ENCODE results near the gene B3GNT3. TPM values are rescaled to one million over a fixed set of nuclear protein-coding genes. Genes with fewer than 3 reads are reported as not detected.

The B3GNT3 gene
- total and polyA plus RNA-seq, 2 of the 8 experiments (the other 6 are each of a cell fraction or from before 2014, with no cell fraction given), result 1.5 TPM

GRCh38 chr19:17834350-17835181 is 39.6 kb downstream of the B3GNT3 start:
- no peak overlapping the region for H3K9ac ChIP-seq (replicated peaks in 1 of 4; ENCODE audit: extremely low read depth in 1 of 4, low read depth in 3 of 4, low read length in 3 of 4)
- no peak overlapping the region for H4K8ac ChIP-seq (ENCODE audit: extremely low read depth, insufficient read depth, low read length)
- H3K4me3 ChIP-seq (ENCODE audit: extremely low read depth in 1 of 4, insufficient read depth in 2 of 4, low read depth in 3 of 4, low read length in 4 of 4), result no peak overlapping the region
- no peak overlapping the region for H2BK20ac ChIP-seq (ENCODE audit: low read length)
- H3K18ac ChIP-seq (ENCODE audit: extremely low read depth, low read length), result no peak overlapping the region
- DNase-seq (ENCODE audit: low read depth in 1 of 2, low spot score in 2 of 2) (peak in 1 of 2 experiments; percentile 55), FAIRE-seq (no peak)
- H3K9me3 ChIP-seq (ENCODE audit: insufficient read depth in 2 of 2, low read depth in 1 of 2, low read length in 1 of 2), result no peaks in the 10 kb centered on the region
- no peaks in the 10 kb centered on the region; a peak in 1 of 7 replicates for H3K27me3 ChIP-seq (replicated peaks in 1 of 4; ENCODE audit: control insufficient read depth in 3 of 4, extremely low read depth in 1 of 4, insufficient read depth in 3 of 4, low read length in 3 of 4)
- no peaks in the 10 kb centered on the region for H3K79me2 ChIP-seq (ENCODE audit: control insufficient read depth in 1 of 2, insufficient read depth in 2 of 2, low read length in 2 of 2)
- no peak overlapping the region; the same call in 1 of the 2 replicates for H2AK5ac ChIP-seq (ENCODE audit: low read depth, low read length)
- no peaks in the 10 kb centered on the region for H3K79me1 ChIP-seq (ENCODE audit: low read depth, low read length)
- ChIA-PET CTCF (ENCODE audit: partially characterized antibody) (interaction anchor here (0.7 to 3.7 kb wide), 12 partner anchors 9 to 99 kb away, joined by 3 to 19 read pairs (median 5); partner anchors contain the start of genes B3GNT3, CCDC124 and JAK3), POLR2A (ENCODE audit: partially characterized antibody) (interaction anchor here (1.2 to 12.5 kb wide), 2 partner anchors 28 to 98 kb away, joined by 4 to 133 read pairs; partner anchors contain the start of genes CCDC124 and RPL18A)
- no peak overlapping the region for H4K91ac ChIP-seq (replicated peaks; ENCODE audit: insufficient read length, low read length)
- H3K23me2 ChIP-seq (ENCODE audit: low read depth, low read length), result peaks cover 5% of the 10 kb centered on the region; the same call in 1 of the 2 replicates
- WGBS, 2 experiments (ENCODE audit: extremely low coverage in 1 of 2, insufficient coverage in 1 of 2, insufficient read length in 1 of 2, insufficient replicate concordance in 2 of 2, low coverage in 1 of 2, low lambda C conversion rate in 2 of 2, missing lambda C conversion rate in 1 of 2), result 75% methylated on average over 27 of the region's 27 CpGs; no CpG with 5 or more reads in 1 of the 2 experiments
- no peak overlapping the region; the same call in 1 of the 2 replicates for H2BK12ac ChIP-seq (ENCODE audit: low read depth, low read length)
- H3K23ac ChIP-seq (ENCODE audit: insufficient read length), result no peak overlapping the region
- no peaks in the 10 kb centered on the region for H3K36me3 ChIP-seq (ENCODE audit: control insufficient read depth in 2 of 4, insufficient read depth in 4 of 4, low read length in 3 of 4)
- no peak overlapping the region for H2BK5ac ChIP-seq (ENCODE audit: low read depth, low read length)
- no peak overlapping the region for H2BK120ac ChIP-seq (replicated peaks; ENCODE audit: low read depth, low read length)
- H3K4me1 ChIP-seq (replicated peaks in 1 of 4; ENCODE audit: control insufficient read depth in 3 of 4, insufficient read depth in 4 of 4, low read length in 3 of 4), result peaks cover 0 to 15% (median 4%) of the 10 kb centered on the region in 4 experiments; a peak in 6 of 7 replicates
- no peak overlapping the region for H3K4ac ChIP-seq (replicated peaks; ENCODE audit: insufficient read length, low read depth, low read length)
- peaks cover 0 to 5% of the 10 kb centered on the region in 2 experiments for H4K20me1 ChIP-seq (replicated peaks in 1 of 2; ENCODE audit: control insufficient read depth in 1 of 2, insufficient read depth in 2 of 2, low read length in 2 of 2)
- H4K5ac ChIP-seq (ENCODE audit: insufficient read length, low read depth, low read length), result no peak overlapping the region
- no peak overlapping the region for H3K56ac ChIP-seq (replicated peaks; ENCODE audit: insufficient read length, low read depth, low read length)
- no peak overlapping the region for H2BK15ac ChIP-seq (ENCODE audit: low read length)
- no peak overlapping the region for H2AFZ ChIP-seq (ENCODE audit: low read length)
- H3K4me2 ChIP-seq (ENCODE audit: insufficient read depth in 1 of 2, low read depth in 2 of 2, low read length in 2 of 2), result no peak overlapping the region
- no peak overlapping the region for H3K27ac ChIP-seq (ENCODE audit: low read depth, low read length)
- no peak overlapping the region for H3K14ac ChIP-seq (ENCODE audit: insufficient read length)
- peak; percentile 38 to 43 (median 42); a peak in 3 of 4 replicates for TF ChIP-seq CTCF (IDR thresholded peaks at IDR 0.05; ENCODE audit: control extremely low read depth in 1 of 3, insufficient read depth in 1 of 3, low read depth in 1 of 3, low read length in 3 of 3)
- TF ChIP-seq SAP30 (IDR thresholded peaks at IDR 0.05; ENCODE audit: insufficient read depth, insufficient replicate concordance, low read length), result no peak
- TF ChIP-seq NANOG (IDR thresholded peaks at IDR 0.05; ENCODE audit: insufficient read depth, low read depth, low read length, poor library complexity, severe bottlenecking), result no peak
- TF ChIP-seq RAD21 (IDR thresholded peaks at IDR 0.05 in 1 of 2, conservative IDR thresholded peaks at IDR 0.05 in 1 of 2; ENCODE audit: low read depth in 2 of 2, low read length in 2 of 2), result peak; percentile 20 to 42; a peak in 3 of 4 replicates
- TF ChIP-seq CREB1 (IDR thresholded peaks at IDR 0.05), result peak; percentile 51
- TF ChIP-seq TBP (IDR thresholded peaks at IDR 0.05; ENCODE audit: low read depth, low read length), result no peak
